BE2C (cell line): ENCODE measurements around the gene ACRV1.

ENCODE experiments used
- DNase-seq: peaks from one replicate; pipeline ENCODE4 v3.0.0-alpha.2; 2020
- H3K27me3 ChIP-seq: fragments of 250-450 bp; sonication (Bioruptor Pico); 2 replicates; pipeline ENCODE4 v1.5.1; 2020; ENCODE audit warnings: mild to moderate bottlenecking
- H3K36me3 ChIP-seq: fragments of 250-450 bp; sonication (Bioruptor Pico); 2 replicates; pipeline ENCODE4 v1.5.1; 2020; ENCODE audit warnings: mild to moderate bottlenecking
- H3K4me1 ChIP-seq: fragments of 250-450 bp; sonication (Bioruptor Pico); 2 replicates; pipeline ENCODE4 v1.5.1; 2020
- H3K4me3 ChIP-seq: 2 replicates; pipeline ENCODE4 v1.5.1; 2011; ENCODE audit warnings: low read depth, low read length
- H3K9me3 ChIP-seq: fragments of 250-450 bp; sonication (Bioruptor Pico); 2 replicates; pipeline ENCODE4 v1.5.1; 2020
- CTCF ChIP-seq: IDR thresholded peaks from 2 replicates; pipeline ENCODE4 v1.5.1; 2012; ENCODE audit warnings: mild to moderate bottlenecking, low read depth, low read length

ACRV1 gene

GRCh38 chr11:125625225-125625629 is 55.4 kb downstream of the ACRV1 start:
- peaks cover 27% of the 10 kb centered on the region for H3K36me3 ChIP-seq
- DNase-seq: no peak

GRCh38 chr11:125624756-125625213 is 55.9 kb downstream of the ACRV1 start, which contains the start of gene CHEK1:
CHEK1 (plus strand) TSS chr11:125625163; CDS start chr11:125626769, 1,606 bp downstream.
- TF ChIP-seq CTCF: no peak
- H3K9me3 ChIP-seq: no peaks in the 10 kb centered on the region
- peak within 1 kb of the TSS; percentile 78 for H3K4me3 ChIP-seq
- no peak for DNase-seq
- H3K36me3 ChIP-seq: peaks cover 27% of the 10 kb centered on the region
- no peaks in the 10 kb centered on the region for H3K27me3 ChIP-seq
- H3K4me1 ChIP-seq: no peaks in the 10 kb centered on the region

More at GRCh38 chr11:125625225-125625629, 55.4 kb downstream of the ACRV1 start:
- Histone ChIP-seq H3K4me3 (peak overlapping the region; percentile 78), H3K9me3 (no peaks in the 10 kb centered on the region), H3K4me1 (no peaks in the 10 kb centered on the region), H3K27me3 (no peaks in the 10 kb centered on the region)
- TF ChIP-seq CTCF: no peak

- TF ChIP-seq CTCF: no peak
- no peaks in the 10 kb centered on the region for H3K4me1 ChIP-seq
- H3K9me3 ChIP-seq: no peaks in the 10 kb centered on the region
- DNase-seq: no peak
- no peaks in the 10 kb centered on the region for H3K27me3 ChIP-seq
- H3K36me3 ChIP-seq: peaks cover 38% of the 10 kb centered on the region
- no peak overlapping the region for H3K4me3 ChIP-seq
Observed at GRCh38 chr11:125623064-125623463, 57.6 kb downstream of the ACRV1 start.

GRCh38 chr11:125621995-125622394 is 58.7 kb downstream of the ACRV1 start:
- no peak for DNase-seq
- Histone ChIP-seq H3K9me3 (no peaks in the 10 kb centered on the region), H3K36me3 (peaks cover 49% of the 10 kb centered on the region), H3K4me3 (no peak overlapping the region), H3K27me3 (no peaks in the 10 kb centered on the region), H3K4me1 (no peaks in the 10 kb centered on the region)
- no peak for TF ChIP-seq CTCF
